Endothelial cell of umbilical vein (primary cell): ENCODE measurements around the gene SLC1A3. TPM values are rescaled to one million over a fixed set of nuclear protein-coding genes. Genes with fewer than 3 reads are reported as not detected.

ENCODE experiments used
- BruUV-seq: library from RNA; stranded (reverse); fragments of 400-500 nt; replicated peaks from 2 replicates; lab custom pipeline; 2021; lab: Mats Ljungman, UMichigan
- CTCF ChIA-PET: fragments of 300-600, 350-600 bp; sonication (Branson Sonifier 250); formaldehyde crosslinking; loops from one replicate; lab custom pipeline; 2021; ENCODE audit warnings: antibody characterized with exemption, inconsistent platforms; lab: Charles Lee
- POLR2A ChIA-PET: fragments of 300-600, 350-600 bp; sonication (Branson Sonifier 250); formaldehyde crosslinking; loops from one replicate; lab custom pipeline; 2021; ENCODE audit warnings: antibody characterized with exemption, inconsistent platforms; lab: Charles Lee
- DNase-seq: peaks from one replicate; pipeline ENCODE4 v3.0.0-alpha.2; 2011; ENCODE audit warnings: low read depth, low spot score
- FAIRE-seq: peaks from 2 replicates; lab custom pipeline; 2011; peaks lifted over from hg19 to GRCh38; lab: Jason Lieb, UNC
- H2AFZ ChIP-seq: 2 replicates; pipeline ENCODE4 v1.6.0; 2012; ENCODE audit warnings: low read depth, low read length, control low read depth, inconsistent platforms
- H3K27ac ChIP-seq: 2 replicates; pipeline ENCODE4 v1.5.1; 2011; ENCODE audit warnings: low read depth, mild to moderate bottlenecking, control low read depth, low read length, moderate library complexity; ENCODE audit not compliant: insufficient read depth
- H3K27me3 ChIP-seq, 2 experiments: 2 replicates each; pipeline versions ENCODE4 v1.6.0 to v1.6.1; 2011; ENCODE audit warnings: low read length in 2 of 2, mixed read lengths in 1 of 2; ENCODE audit not compliant: control insufficient read depth in 2 of 2, insufficient read depth in 2 of 2
- H3K36me3 ChIP-seq, 2 experiments: 2 replicates in 1 of 2; 3 replicates in 1 of 2; pipeline ENCODE4 v1.5.1; 2011; ENCODE audit warnings: low read length in 2 of 2, mild to moderate bottlenecking in 1 of 2, moderate library complexity in 1 of 2; ENCODE audit not compliant: control insufficient read depth in 2 of 2, insufficient read depth in 2 of 2; ENCODE audit errors: extremely low read depth in 1 of 2
- H3K4me1 ChIP-seq: 3 replicates; pipeline ENCODE4 v1.5.1; 2011; ENCODE audit warnings: mild to moderate bottlenecking, low read length; ENCODE audit not compliant: control insufficient read depth, insufficient read depth; ENCODE audit errors: extremely low read depth
- H3K4me2 ChIP-seq: 2 replicates; pipeline ENCODE4 v1.6.1; 2011; ENCODE audit warnings: low read length, control low read depth, mixed read lengths; ENCODE audit not compliant: insufficient read depth
- H3K4me3 ChIP-seq, 3 experiments: fragments of 200-600 bp in 1 of 3; sonication (generic), shearing (Covaris generic) in 1 of 3; replicated peaks in 1 of 3; 2 replicates each; pipeline ENCODE4 v1.5.1; 2011 to 2016; ENCODE audit warnings: control low read depth in 3 of 3, low read length in 3 of 3, mild to moderate bottlenecking in 2 of 3, inconsistent platforms in 1 of 3, low read depth in 1 of 3, moderate library complexity in 1 of 3; ENCODE audit not compliant: insufficient read depth in 1 of 3
- H3K79me2 ChIP-seq: 2 replicates; pipeline ENCODE4 v1.6.0; 2012; ENCODE audit warnings: low read length, inconsistent platforms; ENCODE audit not compliant: control insufficient read depth, insufficient read depth
- H3K9ac ChIP-seq: replicated peaks from 2 replicates; pipeline ENCODE3; 2011; ENCODE audit warnings: low read length, control low read depth; ENCODE audit not compliant: insufficient read depth; ENCODE audit errors: extremely low read depth
- H3K9me1 ChIP-seq: replicated peaks from 3 replicates; pipeline ENCODE4 v1.6.0; 2011; ENCODE audit warnings: mild to moderate bottlenecking, low read length; ENCODE audit not compliant: control insufficient read depth, insufficient read depth; ENCODE audit errors: extremely low read depth
- H3K9me3 ChIP-seq: replicated peaks from 2 replicates; pipeline ENCODE4 v1.5.1; 2012; ENCODE audit warnings: low read length, inconsistent platforms; ENCODE audit not compliant: control insufficient read depth, insufficient read depth
- H4K20me1 ChIP-seq: replicated peaks from 2 replicates; pipeline ENCODE3; 2011; ENCODE audit warnings: mild to moderate bottlenecking, low read length; ENCODE audit not compliant: control insufficient read depth, insufficient read depth; ENCODE audit errors: extremely low read depth
- CTCF ChIP-seq, 2 donors: IDR thresholded peaks; 1 replicate in 1 of 2; 2 replicates in 1 of 2; pipeline ENCODE4 v1.5.1; 2011; ENCODE audit warnings: low read length in 2 of 2, mild to moderate bottlenecking in 2 of 2, moderate library complexity in 2 of 2, control low read depth in 1 of 2, inconsistent platforms in 1 of 2, low read depth in 1 of 2; ENCODE audit not compliant: insufficient read depth in 1 of 2; ENCODE audit errors: extremely low read depth in 1 of 2
- EZH2 ChIP-seq: IDR thresholded peaks from 2 replicates; pipeline ENCODE4 v1.6.1; 2012; ENCODE audit warnings: borderline replicate concordance, low read depth, mild to moderate bottlenecking, moderate library complexity, low read length, inconsistent platforms; ENCODE audit not compliant: severe bottlenecking
- FOS ChIP-seq: IDR thresholded peaks from 2 replicates; pipeline ENCODE4 v1.6.1; 2011; ENCODE audit warnings: mild to moderate bottlenecking, low read length, moderate library complexity, borderline replicate concordance; ENCODE audit not compliant: insufficient read depth
- GATA2 ChIP-seq: IDR thresholded peaks from 2 replicates; pipeline ENCODE4 v1.7.0; 2011; ENCODE audit warnings: low read depth, mild to moderate bottlenecking, moderate library complexity, mixed read lengths, low read length; ENCODE audit not compliant: insufficient read length, insufficient read depth
- JUN ChIP-seq: IDR thresholded peaks from 2 replicates; pipeline ENCODE4 v1.6.1; 2011; ENCODE audit warnings: borderline replicate concordance, low read depth; ENCODE audit not compliant: insufficient read length, insufficient read depth
- MYC ChIP-seq: IDR thresholded peaks from one replicate; pipeline ENCODE4 v1.6.1; 2011; ENCODE audit warnings: mild to moderate bottlenecking, low read depth, low read length
- POLR2A ChIP-seq: IDR thresholded peaks from 2 replicates; pipeline ENCODE4 v1.6.1; 2012; ENCODE audit warnings: low read depth, mild to moderate bottlenecking, control low read depth, low read length
- POLR2AphosphoS5 ChIP-seq: IDR thresholded peaks from 2 replicates; pipeline ENCODE4 v1.6.1; 2012; ENCODE audit warnings: low read depth, mild to moderate bottlenecking, control low read depth, low read length, moderate library complexity; ENCODE audit not compliant: insufficient read depth
- dilution Hi-C: fragments of 300-500 bp; cut with MboI; formaldehyde crosslinking; loops from one replicate; pipeline ENCODE4 v1.15.0; 2019; ENCODE audit warnings: low sequenced_read_pairs; ENCODE audit not compliant: extremely low pct_ligation_motif_present
- intact Hi-C: fragments of 100-400 bp; cut with micrococcal nuclease; formaldehyde crosslinking; loops from one replicate; pipeline ENCODE4 v1.10.0; 2022
- polyA plus RNA-seq, 4 experiments: library from polyadenylated mRNA; depleted of rRNA in 3 of 4; stranded (reverse) in 3 of 4; unstranded in 1 of 4; fragments of >200 nt; gene quantifications; 2 replicates each; pipeline versions ENCODE4 v1.2.1 to v1.2.3, GENCODE V29; 2011 to 2012; ENCODE audit warnings: missing spikeins in 1 of 4
- total RNA-seq: library from RNA; stranded (reverse); gene quantifications from 2 replicates; pipeline ENCODE4 v1.2.3, GENCODE V29; 2021
- TF ChIP-seq, protein P1 (sequence below): IDR thresholded peaks from 2 replicates; pipeline ENCODE4 v1.6.1; 2011; ENCODE audit not compliant: insufficient read depth, insufficient read length

SLC1A3 gene
- total and polyA plus RNA-seq, 2 donors (not counting 3 experiments of a cell fraction or from before 2014, with no cell fraction given) = 0.36 TPM; not detected in 1

DNA sequence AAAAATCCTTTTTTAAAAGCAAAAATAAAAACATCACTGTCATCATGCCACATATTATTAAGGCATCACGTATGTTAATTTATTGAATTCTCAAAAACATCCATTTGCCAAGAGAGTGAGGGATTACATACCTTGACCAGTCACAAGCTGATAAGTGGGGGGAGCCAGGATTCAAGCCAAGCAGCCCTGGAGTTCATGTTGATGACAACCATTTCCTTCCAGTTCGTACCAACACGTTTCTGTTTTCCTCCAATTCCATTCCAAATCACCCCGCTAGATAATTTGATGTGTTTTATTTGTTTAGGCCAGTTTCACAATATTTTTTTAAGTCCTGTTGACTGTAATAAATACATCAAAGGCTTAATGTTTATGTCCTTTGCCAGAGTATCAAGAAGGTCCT lies 53.0 kb downstream of the SLC1A3 start:
- Histone ChIP-seq H3K9ac (no peak overlapping the region), H3K79me2 (no peaks in the 10 kb centered on the region), H3K4me2 (no peak overlapping the region), H2AFZ (no peak overlapping the region), H3K9me1 (no peaks in the 10 kb centered on the region), H3K4me3 (no peak overlapping the region), H3K27me3 (peaks cover 0 to 2% of the 10 kb centered on the region in 2 experiments), H3K9me3 (no peaks in the 10 kb centered on the region), H3K36me3 (no peaks in the 10 kb centered on the region), H3K4me1 (no peaks in the 10 kb centered on the region), H3K27ac (no peak overlapping the region), H4K20me1 (no peaks in the 10 kb centered on the region)
- FAIRE-seq = no peak
- POLR2A ChIA-PET = no interaction called here
- intact Hi-C loops = no loop called here
- DNase-seq = no peak
- TF ChIP-seq POLR2AphosphoS5 = no peak
- TF ChIP-seq FOS = no peak
- no peak for TF ChIP-seq GATA2
- TF ChIP-seq EZH2 = no peak
- no peak for TF ChIP-seq POLR2A
- TF ChIP-seq, protein P1, sequence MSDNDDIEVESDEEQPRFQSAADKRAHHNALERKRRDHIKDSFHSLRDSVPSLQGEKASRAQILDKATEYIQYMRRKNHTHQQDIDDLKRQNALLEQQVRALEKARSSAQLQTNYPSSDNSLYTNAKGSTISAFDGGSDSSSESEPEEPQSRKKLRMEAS = no peak
- TF ChIP-seq CTCF (IDR thresholded peaks at IDR 0.05; ENCODE audit: extremely low read depth in 1 of 2, insufficient read depth in 1 of 2, low read depth in 1 of 2, low read length in 2 of 2) = no peak
- TF ChIP-seq JUN = no peak
- TF ChIP-seq MYC = no peak
- CTCF ChIA-PET = no interaction called here
- dilution Hi-C loops = no loop called here
- no TSS peak for BruUV-seq
